HCT116 (cell line): Measurements from ENCODE around the gene TBC1D23. TPM values are rescaled to one million over a fixed set of nuclear protein-coding genes. Genes with fewer than 3 reads are reported as not detected.

ENCODE experiments used
- ATAC-seq: fragments of 200-7000 bp; cut with Tn5 transposase; 2 replicates; pipeline ENCODE4 v1.9.1; 2020; ENCODE audit warnings: mild to moderate bottlenecking, moderate library complexity
- BruUV-seq: library from RNA; stranded (reverse); fragments of 400-500 nt; replicated peaks from 2 replicates; lab custom pipeline; 2021; lab: Mats Ljungman, UMichigan
- CTCF ChIA-PET: fragments of 300-600 bp; sonication (Branson Sonifier 250); formaldehyde crosslinking; loops from one replicate; lab custom pipeline; 2021; ENCODE audit warnings: antibody characterized with exemption; lab: Charles Lee
- POLR2A ChIA-PET: fragments of 300-600, 350-600 bp; sonication (Branson Sonifier 250); formaldehyde crosslinking; loops from one replicate; lab custom pipeline; 2021; ENCODE audit warnings: antibody characterized with exemption; lab: Charles Lee
- RAD21 ChIA-PET, 2 experiments: fragments of 300-600 bp; sonication (Branson Sonifier 250); formaldehyde crosslinking; loops; one replicate each; lab custom pipeline; 2023; ENCODE audit warnings: low total read pairs in 2 of 2; ENCODE audit not compliant: uncharacterized antibody in 2 of 2, unreplicated experiment in 2 of 2, low non-redundant PET in 1 of 2; lab: Charles Lee
- DNase-seq: peaks from one replicate; pipeline ENCODE4 v3.0.0-alpha.2; 2010; ENCODE audit warnings: low read depth, low spot score
- H2AFZ ChIP-seq: fragments of 200-600 bp; shearing (Covaris generic), sonication (generic); 2 replicates; pipeline ENCODE4 v1.6.1; 2017; ENCODE audit warnings: low read depth, mixed run types, mixed read lengths, antibody characterized with exemption, low read length; ENCODE audit not compliant: poor library complexity, severe bottlenecking
- H3K27ac ChIP-seq: 2 replicates; pipeline ENCODE4 v1.5.1; 2012; ENCODE audit warnings: low read depth, low read length
- H3K27me3 ChIP-seq: fragments of 200-600 bp; sonication (generic); 2 replicates; pipeline ENCODE4 v1.6.1; 2016; ENCODE audit warnings: mixed run types, low read length, mixed read lengths; ENCODE audit not compliant: insufficient read depth
- H3K36me3 ChIP-seq, 2 experiments: fragments of 200-500 bp in 1 of 2; fragments of 200-600 bp in 1 of 2; sonication (Bioruptor generic) in 1 of 2; sonication (generic) in 1 of 2; 2 replicates each; pipeline versions ENCODE4 v1.5.1 to v1.6.1; 2014 to 2016; ENCODE audit warnings: low read length in 2 of 2, inconsistent platforms in 1 of 2, mixed read lengths in 1 of 2, mixed run types in 1 of 2; ENCODE audit not compliant: insufficient read depth in 2 of 2, control insufficient read depth in 1 of 2
- H3K4me1 ChIP-seq, 2 experiments: fragments of 200-600 bp in 1 of 2; sonication (generic) in 1 of 2; 2 replicates each; pipeline versions ENCODE4 v1.5.1 to v1.6.1; 2012 to 2017; ENCODE audit warnings: low read length in 2 of 2, inconsistent platforms in 1 of 2, mild to moderate bottlenecking in 1 of 2, mixed read lengths in 1 of 2, mixed run types in 1 of 2, moderate library complexity in 1 of 2; ENCODE audit not compliant: insufficient read depth in 2 of 2, control insufficient read depth in 1 of 2
- H3K4me2 ChIP-seq: fragments of 200-600 bp; sonication (generic); 2 replicates; pipeline ENCODE4 v1.6.1; 2017; ENCODE audit warnings: mixed run types, low read length, mixed read lengths
- H3K4me3 ChIP-seq, 2 experiments: fragments of 200-600 bp in 1 of 2; sonication (generic) in 1 of 2; replicated peaks in 1 of 2; 2 replicates each; pipeline ENCODE4 v1.5.1; 2011 to 2016; ENCODE audit warnings: low read length in 2 of 2, control low read depth in 1 of 2, low read depth in 1 of 2, mild to moderate bottlenecking in 1 of 2, mixed read lengths in 1 of 2, mixed run types in 1 of 2
- H3K79me2 ChIP-seq: fragments of 200-600 bp; sonication (generic); 2 replicates; pipeline ENCODE4 v1.6.1; 2017; ENCODE audit warnings: mild to moderate bottlenecking, mixed run types, low read length, moderate library complexity, mixed read lengths; ENCODE audit not compliant: insufficient read depth
- H3K9ac ChIP-seq: fragments of 200-600 bp; sonication (generic); 2 replicates; pipeline ENCODE4 v1.6.1; 2016; ENCODE audit warnings: low read length, mixed read lengths
- H3K9me2 ChIP-seq: fragments of 200-600 bp; sonication (generic), shearing (Covaris generic); 2 replicates; pipeline ENCODE4 v1.6.1; 2017; ENCODE audit warnings: mixed run types, mild to moderate bottlenecking, moderate library complexity; ENCODE audit not compliant: insufficient read depth
- H3K9me3 ChIP-seq, 2 experiments: fragments of 200-500 bp in 1 of 2; fragments of 200-600 bp in 1 of 2; sonication (Bioruptor generic) in 1 of 2; sonication (generic) in 1 of 2; 2 replicates each; pipeline ENCODE4 v1.6.1; 2014 to 2017; ENCODE audit warnings: low read length in 2 of 2, mixed read lengths in 2 of 2, inconsistent platforms in 1 of 2, low read depth in 1 of 2, mild to moderate bottlenecking in 1 of 2, mixed run types in 1 of 2, moderate library complexity in 1 of 2; ENCODE audit not compliant: control insufficient read depth in 1 of 2, insufficient read depth in 1 of 2
- H4K20me1 ChIP-seq: fragments of 200-600 bp; sonication (generic), shearing (Covaris generic); 2 replicates; pipeline ENCODE4 v1.6.1; 2017; ENCODE audit warnings: mixed run types, mild to moderate bottlenecking, moderate library complexity; ENCODE audit not compliant: insufficient read depth
- CBX3 ChIP-seq: IDR thresholded peaks from 2 replicates; pipeline ENCODE4 v1.6.1; 2012; ENCODE audit warnings: low read depth
- CEBPB ChIP-seq: IDR thresholded peaks from 2 replicates; pipeline ENCODE4 v1.6.1; 2012; ENCODE audit warnings: low read depth
- EGR1 ChIP-seq: IDR thresholded peaks from 2 replicates; pipeline ENCODE4 v1.6.1; 2012; ENCODE audit warnings: low read depth
- ELF1 ChIP-seq: IDR thresholded peaks from 2 replicates; pipeline ENCODE4 v1.6.1; 2012; ENCODE audit warnings: low read depth, borderline replicate concordance
- FOSL1 ChIP-seq: IDR thresholded peaks from 2 replicates; pipeline ENCODE4 v1.6.1; 2012; ENCODE audit warnings: low read depth
- POLR2A ChIP-seq: IDR thresholded peaks from 2 replicates; pipeline ENCODE4 v1.7.0; 2011; ENCODE audit warnings: borderline replicate concordance; ENCODE audit not compliant: insufficient read depth, insufficient read length; ENCODE audit errors: extremely low read depth
- POLR2AphosphoS5 ChIP-seq: IDR thresholded peaks from 2 replicates; pipeline ENCODE4 v1.6.1; 2011; ENCODE audit warnings: mild to moderate bottlenecking, low read depth, low read length, moderate library complexity
- SIN3A ChIP-seq: IDR thresholded peaks from 2 replicates; pipeline ENCODE4 v1.6.1; 2012; ENCODE audit warnings: low read depth
- SP1 ChIP-seq: IDR thresholded peaks from 2 replicates; pipeline ENCODE4 v1.6.1; 2012; ENCODE audit warnings: low read depth
- TCF7L2 ChIP-seq: IDR thresholded peaks from 2 replicates; pipeline ENCODE4 v1.7.0; 2011; ENCODE audit warnings: borderline replicate concordance, inconsistent platforms; ENCODE audit not compliant: insufficient read depth, insufficient read length; ENCODE audit errors: extremely low read depth
- YY1 ChIP-seq: IDR thresholded peaks from 2 replicates; pipeline ENCODE4 v1.6.1; 2011; ENCODE audit warnings: low read length, low read depth, moderate library complexity, mild to moderate bottlenecking; ENCODE audit not compliant: insufficient replicate concordance; ENCODE audit errors: extremely low read depth
- ZFX ChIP-seq: fragments of 450-650 bp; IDR thresholded peaks from 2 replicates; pipeline ENCODE4 v1.6.1; 2017
- intact Hi-C: fragments of 100-400 bp; cut with micrococcal nuclease; formaldehyde crosslinking; loops from 2 replicates; pipeline ENCODE4 v1.10.0; 2022
- total RNA-seq: library from RNA; stranded (reverse); gene quantifications from one replicate; pipeline ENCODE4 v1.2.1, GENCODE V29; 2021; ENCODE audit not compliant: unreplicated experiment
- TF ChIP-seq, protein P1 (sequence below): IDR thresholded peaks from 2 replicates; pipeline ENCODE4 v1.6.1; 2012

Gene TBC1D23
- total RNA-seq, 1 experiment from 2014 or later = 21.9 TPM

DNA sequence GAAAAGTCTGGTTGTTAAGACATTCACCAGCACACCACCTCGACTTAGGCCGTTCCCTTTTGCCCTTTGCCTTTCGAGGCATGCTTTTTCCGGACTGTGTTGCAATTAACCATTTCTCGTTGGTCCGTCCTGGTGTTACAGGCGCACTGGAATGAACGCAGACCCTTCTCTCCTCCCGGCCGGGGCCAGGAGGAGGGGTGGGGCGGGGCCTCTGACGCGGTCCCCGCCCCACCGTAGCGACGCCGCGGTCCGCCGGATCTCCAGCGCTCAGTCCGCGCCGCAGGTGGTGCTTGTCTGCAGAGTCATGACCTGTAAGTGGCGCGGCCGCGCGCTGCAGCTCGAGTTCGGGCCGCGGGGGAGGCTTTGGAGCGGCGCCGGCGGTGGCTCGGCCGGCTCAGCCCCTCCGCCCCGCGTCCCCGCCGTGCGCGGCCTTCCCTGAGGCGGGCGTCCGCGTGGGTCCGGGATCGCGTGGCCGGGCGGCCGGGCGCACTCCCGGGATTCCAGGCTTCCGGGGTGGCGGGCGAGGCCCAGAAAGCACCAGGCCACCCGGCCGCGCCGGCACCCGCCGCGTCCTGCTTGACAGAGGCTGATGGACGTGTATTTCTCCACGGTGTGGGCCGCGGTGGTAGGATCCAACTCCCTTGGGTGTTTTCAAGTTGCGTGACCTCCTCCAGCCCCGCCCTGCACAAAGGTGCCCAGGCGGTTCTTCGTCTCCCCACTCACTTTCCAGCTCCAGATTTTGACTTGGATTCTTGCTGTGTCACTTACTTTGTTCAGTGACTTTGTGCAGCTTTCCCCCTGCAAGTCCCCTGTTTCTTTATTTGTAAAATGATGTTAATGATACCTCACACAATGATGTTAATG, 73.9 kb downstream of the TBC1D23 start, which contains the start of gene NIT2:
TSS of gene NIT2 (plus strand) at position 270 of the 864 bp plus-strand sequence. CDS start at position 305, 35 bp downstream.
- Histone ChIP-seq H3K27ac (peak within 1 kb of the TSS; percentile 79), H2AFZ (peak within 1 kb of the TSS; percentile 81), H4K20me1 (no peaks in the 10 kb centered on the region), H3K27me3 (no peaks in the 10 kb centered on the region), H3K36me3 (no peaks in the 10 kb centered on the region; a peak in 1 of 4 replicates), H3K9me2 (no peaks in the 10 kb centered on the region), H3K9me3 (no peaks in the 10 kb centered on the region), H3K9ac (peak within 1 kb of the TSS; percentile 84), H3K4me3 (peak within 1 kb of the TSS; percentile 72 to 79), H3K4me2 (peak within 1 kb of the TSS; percentile 82), H3K79me2 (peaks cover 11% of the 10 kb centered on the region; the same call in 1 of the 2 replicates), H3K4me1 (peaks cover 7 to 18% of the 10 kb centered on the region in 2 experiments)
- no TSS peak for BruUV-seq
- peak; percentile 97 for ATAC-seq
- ChIA-PET POLR2A (interaction anchor here (1.0 kb wide), 1 partner anchor 9 kb away, joined by 3 read pairs; no protein-coding TSS in a partner anchor), RAD21 (no interaction called here), CTCF (interaction anchor here (0.6 kb wide), 1 partner anchor 269 kb away, joined by 3 read pairs; no protein-coding TSS in a partner anchor)
- intact Hi-C loops = loop anchor here (10.0 kb wide), 1 partner anchor 60 kb away; no protein-coding TSS in a partner anchor
- peak; percentile 73 for DNase-seq
- peak; percentile 97 for TF ChIP-seq ZFX
- no peak for TF ChIP-seq ELF1
- TF ChIP-seq EGR1 = no peak
- peak; percentile 35 for TF ChIP-seq CBX3
- 0 out of 2 replicates have a peak, but pooled peaks have one; percentile 34 for TF ChIP-seq SIN3A
- TF ChIP-seq, protein P1, sequence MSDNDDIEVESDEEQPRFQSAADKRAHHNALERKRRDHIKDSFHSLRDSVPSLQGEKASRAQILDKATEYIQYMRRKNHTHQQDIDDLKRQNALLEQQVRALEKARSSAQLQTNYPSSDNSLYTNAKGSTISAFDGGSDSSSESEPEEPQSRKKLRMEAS = peak; percentile 51
- peak; percentile 89 for TF ChIP-seq POLR2A
- no peak for TF ChIP-seq FOSL1
- TF ChIP-seq SP1 = no peak
- TF ChIP-seq POLR2AphosphoS5 = peak; percentile 90
- TF ChIP-seq TCF7L2 = no peak
- TF ChIP-seq CEBPB = no peak
- peak; percentile 37 for TF ChIP-seq YY1
